HG03095 (cell line): ENCODE data around the gene IL13RA2.

Experiments used
- ATAC-seq: cut with Tn5 transposase; IDR thresholded peaks from one replicate; pipeline ENCODE4 v1.9.1; 2021; ENCODE audit warnings: moderate library complexity; ENCODE audit not compliant: unreplicated experiment

IL13RA2 gene, protein sequence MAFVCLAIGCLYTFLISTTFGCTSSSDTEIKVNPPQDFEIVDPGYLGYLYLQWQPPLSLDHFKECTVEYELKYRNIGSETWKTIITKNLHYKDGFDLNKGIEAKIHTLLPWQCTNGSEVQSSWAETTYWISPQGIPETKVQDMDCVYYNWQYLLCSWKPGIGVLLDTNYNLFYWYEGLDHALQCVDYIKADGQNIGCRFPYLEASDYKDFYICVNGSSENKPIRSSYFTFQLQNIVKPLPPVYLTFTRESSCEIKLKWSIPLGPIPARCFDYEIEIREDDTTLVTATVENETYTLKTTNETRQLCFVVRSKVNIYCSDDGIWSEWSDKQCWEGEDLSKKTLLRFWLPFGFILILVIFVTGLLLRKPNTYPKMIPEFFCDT

DNA sequence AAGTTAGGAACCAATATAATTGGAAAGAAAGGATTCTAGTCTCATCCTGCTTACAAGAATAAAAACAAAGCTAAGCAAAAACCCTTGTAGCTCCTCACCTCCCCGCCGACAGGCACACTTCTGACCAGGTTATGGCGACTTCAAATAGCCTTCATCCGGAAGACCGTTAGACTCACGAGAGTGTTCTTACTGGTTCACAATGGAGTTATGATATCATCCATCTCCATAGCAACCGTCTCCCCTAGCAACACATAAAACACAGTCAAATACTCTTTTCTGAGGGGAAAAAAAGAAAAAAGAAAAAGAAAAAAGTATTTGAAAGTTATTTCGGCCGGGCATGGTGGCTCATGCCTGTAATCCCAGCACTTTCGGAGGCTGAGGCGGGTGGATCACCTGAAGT, at the start of gene IL13RA2:
IL13RA2 (minus strand) TSS at position 162 of the 400 bp plus-strand sequence. CDS start 347 bp downstream, outside the sequence.
- no peak for ATAC-seq

DNA sequence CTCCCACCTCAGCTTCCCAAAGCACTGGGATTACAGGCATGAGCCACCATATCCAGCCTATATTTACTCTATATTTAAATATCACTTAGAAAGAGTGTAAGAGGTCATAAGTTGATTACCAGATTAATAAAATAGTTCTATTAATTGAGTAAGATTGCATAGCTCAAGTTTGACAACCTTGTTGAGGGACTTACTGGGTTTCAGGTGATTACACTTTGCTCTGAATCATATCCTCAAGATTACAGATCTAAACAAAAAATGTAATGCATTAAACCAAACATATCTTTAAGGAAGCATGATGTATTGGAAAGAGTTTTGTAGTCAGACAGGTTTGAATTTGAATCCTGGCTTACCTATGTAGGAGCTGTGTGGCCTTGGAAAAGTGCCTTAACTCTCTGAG, 47.9 kb upstream of the IL13RA2 start:
- no peak for ATAC-seq

DNA sequence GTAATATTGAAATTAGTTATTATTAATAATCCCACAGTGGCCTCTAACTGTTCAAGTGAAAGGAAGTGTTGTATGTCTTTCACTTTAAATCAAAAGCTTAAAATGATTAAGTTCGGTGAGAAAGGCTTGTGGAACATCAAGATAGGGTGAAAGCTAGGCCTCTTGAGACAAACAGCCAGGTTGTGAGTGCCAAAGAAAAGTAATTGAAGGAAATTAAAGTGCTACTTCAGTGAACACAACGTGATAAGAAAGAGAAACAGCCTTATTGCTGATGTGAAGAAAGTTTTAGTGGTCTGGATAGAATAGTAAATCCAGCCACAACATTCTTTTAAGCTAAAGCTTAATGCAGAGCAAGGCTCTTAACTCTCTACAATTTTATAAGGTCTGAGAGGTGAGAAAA, 42.6 kb upstream of the IL13RA2 start:
- ATAC-seq = no peak

DNA sequence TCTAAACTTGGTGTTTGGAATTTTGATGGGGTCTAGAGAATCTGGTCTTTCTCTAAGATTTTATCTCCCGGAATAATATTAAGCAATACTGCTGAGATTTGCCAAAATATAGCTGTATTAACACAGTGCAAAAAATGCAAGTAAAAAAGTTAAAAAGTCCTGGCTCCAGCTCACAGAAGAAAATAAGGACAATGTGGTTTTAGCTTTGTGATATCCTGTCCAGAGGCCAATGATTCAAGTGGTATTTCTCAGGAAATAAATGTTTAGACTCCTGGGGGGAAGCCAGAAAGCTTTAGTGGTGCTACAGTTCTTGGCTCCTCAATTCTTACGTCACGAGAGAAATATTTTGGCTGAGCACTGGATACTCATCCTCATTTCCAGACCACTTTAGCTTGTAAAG, 40.9 kb upstream of the IL13RA2 start:
- no peak for ATAC-seq

DNA sequence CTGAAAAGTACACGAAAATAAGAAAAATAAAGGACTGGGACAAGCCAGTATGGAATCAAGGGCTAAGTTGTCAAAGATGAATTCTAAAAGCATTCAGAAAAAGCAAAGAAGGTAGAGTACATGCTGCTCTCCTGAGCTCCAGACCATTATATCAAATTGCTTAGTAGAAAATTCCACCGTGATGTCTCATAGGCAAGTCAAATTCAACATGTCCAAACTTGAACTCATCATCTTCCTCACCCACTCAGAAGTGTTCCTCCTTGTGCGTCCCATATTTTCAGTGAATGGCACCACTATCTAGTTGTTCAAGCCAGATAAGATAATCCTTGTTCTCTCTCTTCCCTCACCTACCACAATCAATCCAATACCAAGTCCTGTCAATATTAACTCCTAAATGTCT, 37.5 kb upstream of the IL13RA2 start:
- no peak for ATAC-seq

DNA sequence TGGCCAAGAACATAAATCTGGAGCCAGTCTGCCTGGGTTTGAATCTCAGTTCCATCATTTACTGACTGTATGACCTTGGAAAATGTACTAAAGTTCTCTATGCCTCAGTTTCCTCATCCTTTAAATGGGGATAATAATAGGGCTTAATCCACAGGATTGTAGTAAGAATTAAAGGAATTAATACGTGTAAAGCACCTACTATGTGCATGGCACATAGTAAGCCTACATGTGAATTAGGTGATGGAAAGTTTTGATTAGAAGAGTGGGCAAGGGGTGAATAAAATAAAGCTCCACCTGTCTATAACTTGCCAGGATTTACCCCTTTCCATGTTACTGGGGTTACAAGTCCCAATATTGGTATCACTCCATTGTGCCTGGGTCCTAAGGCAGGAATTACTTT, 35.8 kb upstream of the IL13RA2 start:
- ATAC-seq = no peak

DNA sequence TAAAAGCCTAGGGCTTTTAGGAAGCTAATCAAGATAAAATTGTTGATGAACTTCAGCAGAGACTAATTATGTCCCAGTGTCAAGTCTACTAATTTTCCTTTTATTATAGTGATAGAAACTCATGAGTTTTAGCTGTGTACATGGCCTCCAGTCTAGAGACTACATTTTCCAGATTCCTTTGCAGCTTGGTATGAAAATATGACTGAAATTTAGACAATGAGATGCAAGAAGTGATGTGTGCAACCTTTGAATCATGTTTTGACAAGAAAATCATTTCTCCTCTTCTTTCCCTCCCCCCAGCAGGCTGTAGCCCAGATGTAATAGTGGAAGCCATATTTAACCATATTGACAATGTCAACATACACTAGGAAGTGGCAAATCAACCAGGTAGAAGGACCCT, 30.3 kb upstream of the IL13RA2 start:
- no peak for ATAC-seq

DNA sequence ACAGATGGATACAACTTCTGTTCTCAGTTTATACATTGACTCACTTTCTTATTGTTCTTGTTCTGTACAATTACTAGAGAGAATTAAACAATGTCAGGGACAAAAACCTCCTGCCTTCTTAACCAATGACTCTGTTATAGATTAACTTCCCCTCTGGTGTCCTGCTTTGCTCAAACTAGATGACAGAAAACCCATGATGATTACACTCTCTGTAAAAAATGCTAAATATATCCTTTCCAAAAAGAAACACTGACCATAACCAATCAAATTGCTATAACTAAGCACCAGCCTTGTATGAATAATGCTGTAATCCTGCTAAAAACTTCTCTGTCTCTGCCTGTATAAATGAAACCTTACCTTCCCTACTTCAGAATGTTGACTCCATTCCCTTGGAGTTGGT, 29.8 kb upstream of the IL13RA2 start:
- no peak for ATAC-seq

DNA sequence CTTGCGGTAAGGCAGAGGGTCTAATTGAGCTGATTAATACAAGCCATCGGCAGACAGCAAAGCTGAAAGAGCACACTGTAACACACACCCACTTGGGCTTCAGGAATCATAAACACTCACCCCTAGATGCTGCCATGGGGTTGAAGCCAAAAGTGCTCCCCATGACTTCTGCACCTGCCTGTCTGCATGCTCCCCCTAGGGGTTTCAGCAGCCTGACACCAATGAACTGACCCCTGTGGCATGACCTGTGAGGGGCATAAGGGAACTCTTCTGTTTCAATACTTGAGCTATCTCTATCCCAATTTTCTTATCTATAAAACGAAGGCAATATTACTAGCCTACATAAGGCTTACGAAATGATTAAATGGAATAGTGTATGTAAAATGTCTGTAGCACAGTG, 23.0 kb upstream of the IL13RA2 start:
- ATAC-seq = no peak

DNA sequence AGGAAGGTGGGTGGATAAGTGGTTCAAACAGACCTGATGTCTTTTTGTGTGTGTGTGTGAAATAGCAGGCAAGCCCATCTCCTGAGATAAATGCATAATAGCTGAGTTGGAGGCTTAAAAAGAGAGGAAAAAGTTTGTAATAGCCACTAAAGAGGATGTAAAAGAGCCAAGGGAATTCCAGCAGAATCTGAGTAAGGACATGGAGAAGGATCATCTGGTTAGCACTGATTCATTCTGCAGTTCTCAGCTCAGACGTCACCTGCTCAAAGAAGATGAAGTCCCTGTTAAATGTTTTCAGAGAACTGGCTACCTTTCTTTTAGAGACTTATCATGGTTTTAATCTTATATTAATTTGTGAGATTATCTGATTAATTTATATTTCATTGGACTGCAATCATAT, 21.0 kb upstream of the IL13RA2 start:
- no peak for ATAC-seq

DNA sequence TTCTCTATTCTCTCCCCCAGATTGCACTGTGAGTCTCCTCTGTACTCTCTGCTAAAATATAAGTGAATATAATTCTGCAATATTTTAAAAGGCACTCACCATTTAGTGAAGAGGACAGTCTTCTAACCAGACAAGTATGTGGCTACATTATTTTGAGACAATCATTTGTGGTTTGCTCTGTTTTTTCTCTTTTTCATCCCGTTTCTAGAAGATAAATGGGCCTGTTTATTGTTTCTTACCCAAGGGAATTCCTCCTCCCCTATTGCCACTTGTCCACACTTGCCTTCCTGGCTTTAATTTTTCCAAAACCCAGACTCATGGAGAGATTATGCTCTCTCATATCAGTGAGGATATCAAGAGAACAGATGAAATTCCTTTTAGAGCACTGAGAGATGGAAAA, 18.6 kb upstream of the IL13RA2 start:
- ATAC-seq = no peak

DNA sequence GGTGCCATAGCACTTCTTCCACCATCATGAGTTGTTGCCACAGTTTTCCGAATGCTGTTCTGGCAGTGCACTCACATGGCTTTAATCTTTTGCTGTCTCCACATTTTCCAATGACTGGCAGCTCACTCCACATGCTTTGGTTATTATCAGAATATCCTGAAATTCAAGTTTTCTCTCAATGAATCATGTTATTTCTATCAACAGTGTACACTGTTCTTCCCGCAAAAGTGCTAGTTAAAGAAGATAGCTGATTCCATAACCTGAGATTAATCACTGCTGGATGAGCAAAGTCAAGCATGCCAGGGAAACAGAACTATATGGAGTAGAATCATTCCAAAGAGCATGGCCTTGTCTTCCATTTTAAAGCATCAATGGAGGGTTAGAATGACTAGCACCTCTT, 14.6 kb upstream of the IL13RA2 start:
- ATAC-seq = no peak

DNA sequence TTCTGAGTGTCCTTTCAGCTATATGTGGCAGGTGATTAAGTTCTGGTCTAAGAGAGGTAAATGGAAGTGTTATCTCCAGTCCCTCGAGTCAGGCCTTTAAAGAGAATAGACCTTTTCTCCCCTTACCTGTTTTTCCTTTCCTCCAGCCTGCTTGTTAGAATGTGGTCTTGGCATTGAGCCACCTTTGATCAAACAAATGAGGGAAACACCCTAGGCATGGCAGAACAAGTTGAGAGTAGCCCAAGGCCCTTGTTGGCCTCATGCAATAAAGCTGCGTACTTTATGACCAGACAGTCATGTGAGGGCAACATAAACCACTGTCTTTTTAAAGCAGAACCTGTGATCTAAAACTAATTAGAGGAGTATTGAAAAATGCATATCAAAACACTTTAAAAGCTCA, 13.2 kb upstream of the IL13RA2 start:
- no peak for ATAC-seq

DNA sequence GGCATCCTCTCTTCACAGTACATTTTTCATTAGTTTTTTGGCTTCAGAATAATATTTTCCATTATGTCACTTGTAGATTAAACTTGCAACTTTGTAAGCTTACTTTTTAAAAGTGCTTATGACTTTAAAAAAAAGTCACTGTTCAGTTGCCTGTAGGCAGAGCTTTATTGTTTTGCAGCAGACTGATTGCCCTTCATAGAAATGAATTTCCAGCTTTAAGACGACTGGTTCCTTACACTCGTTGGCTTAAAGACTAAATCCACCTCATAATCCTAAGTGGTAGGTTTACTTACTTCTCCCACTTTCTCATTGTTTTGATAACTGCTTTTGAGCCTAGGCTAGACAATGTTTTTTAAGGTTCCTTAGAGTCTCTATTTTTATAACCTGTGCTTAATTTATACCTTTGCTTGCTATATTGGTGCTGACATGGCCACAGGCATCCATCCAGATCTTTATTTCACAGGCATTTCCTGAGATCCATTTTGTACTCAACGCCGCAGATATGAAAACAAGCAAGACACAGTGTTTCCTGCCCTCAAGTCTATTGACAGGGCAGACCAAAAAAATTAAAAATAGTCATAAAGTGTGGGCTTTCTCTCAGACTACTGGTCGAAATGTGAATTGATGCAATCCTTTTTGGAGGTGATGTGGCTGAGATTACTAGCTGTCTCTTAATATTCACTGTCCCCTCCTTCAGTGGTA, 12.6 kb upstream of the IL13RA2 start:
- ATAC-seq = no peak

DNA sequence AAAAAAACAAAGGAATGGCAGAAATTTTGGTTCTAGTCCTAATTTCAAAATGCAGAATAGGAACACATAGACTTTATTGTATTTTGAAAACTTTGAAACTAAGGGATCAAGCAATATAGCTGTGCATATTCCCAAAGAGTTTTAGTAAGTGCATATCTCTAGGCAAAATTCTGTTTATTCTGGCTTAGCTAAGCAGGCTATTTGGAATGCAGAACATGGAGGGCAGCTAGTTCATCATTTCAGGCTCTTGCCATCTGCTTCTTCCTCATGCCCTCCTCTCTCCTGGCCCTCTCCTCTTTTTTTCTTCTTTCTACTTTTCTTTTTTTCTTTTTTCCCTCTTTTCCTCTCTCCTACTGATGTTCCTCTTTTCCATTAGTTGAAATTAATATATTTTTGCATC, 12.0 kb upstream of the IL13RA2 start:
- no peak for ATAC-seq

DNA sequence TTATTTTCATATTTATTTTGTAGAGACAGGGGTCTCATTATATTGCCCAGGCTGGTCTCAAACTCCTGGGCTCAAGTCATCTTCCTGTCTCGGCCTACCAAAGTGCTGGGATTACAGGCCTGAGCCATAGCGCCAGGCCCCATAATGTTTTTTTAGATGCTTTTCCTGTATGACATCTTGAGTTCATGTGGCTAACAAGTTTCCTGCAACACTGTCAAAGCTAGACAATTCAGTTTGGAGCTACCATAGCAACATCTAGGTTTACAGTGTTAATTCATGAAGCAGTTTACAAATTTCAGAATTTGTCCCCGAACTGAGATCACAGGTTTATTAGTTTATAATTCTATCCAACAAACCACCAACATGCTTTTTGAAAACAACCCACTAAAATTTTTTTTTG, 6.4 kb upstream of the IL13RA2 start:
- no peak for ATAC-seq

DNA sequence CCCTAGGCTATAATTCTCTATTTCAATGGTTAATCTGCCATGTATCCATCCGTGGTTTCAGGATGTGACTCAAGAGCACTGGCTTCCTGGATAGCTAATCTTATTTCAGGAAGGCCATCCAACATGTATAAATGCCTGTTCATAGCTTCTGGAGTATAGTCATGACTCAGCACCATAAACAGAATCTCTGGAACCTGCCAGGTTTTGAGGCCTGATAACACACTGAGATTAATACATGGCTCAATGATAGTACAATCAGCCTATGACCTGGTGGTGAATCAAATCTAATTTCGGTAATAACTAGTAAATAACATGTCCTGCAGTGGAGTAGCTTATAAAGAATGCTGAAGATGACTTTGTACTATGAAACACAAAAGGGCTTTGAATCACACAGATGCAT, 5.7 kb upstream of the IL13RA2 start:
- no peak for ATAC-seq

DNA sequence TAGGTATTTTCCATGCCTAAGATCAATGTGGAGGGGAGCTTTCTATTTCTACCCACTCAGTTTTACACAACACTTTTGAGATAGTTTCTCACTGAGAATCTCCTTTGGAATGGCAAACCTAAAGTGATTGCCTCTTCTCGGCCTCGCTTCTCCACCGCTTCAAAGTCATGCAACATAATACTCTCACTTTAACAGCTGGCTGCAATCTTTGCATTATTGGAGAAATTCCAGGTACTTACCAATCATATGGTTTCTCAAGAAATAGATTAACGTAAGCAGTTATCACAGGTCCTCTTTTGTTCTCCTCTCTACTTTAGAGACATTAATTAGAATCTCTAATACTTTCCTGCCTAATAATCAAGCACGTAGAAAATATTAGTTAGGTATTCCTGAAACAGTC, 3.7 kb upstream of the IL13RA2 start:
- no peak for ATAC-seq

DNA sequence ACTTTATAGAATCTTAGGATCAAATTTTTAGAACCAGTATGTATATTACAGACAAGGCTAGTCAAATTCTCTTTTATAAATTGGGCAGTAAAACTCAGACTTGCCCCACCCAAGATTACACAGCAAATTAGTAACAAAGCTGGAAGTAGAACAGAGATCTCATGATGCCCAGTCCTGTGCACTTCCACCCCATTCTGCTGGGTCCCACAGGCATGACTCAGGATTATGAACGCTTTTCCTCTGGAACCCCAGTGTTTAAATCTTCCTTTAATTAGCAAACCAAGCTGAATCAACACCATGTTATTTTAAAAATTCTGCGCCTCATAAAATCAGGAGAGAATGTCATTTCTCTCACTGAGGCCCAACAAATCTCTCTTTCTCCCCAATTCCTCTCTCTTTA, 1.5 kb upstream of the IL13RA2 start:
- no peak for ATAC-seq

DNA sequence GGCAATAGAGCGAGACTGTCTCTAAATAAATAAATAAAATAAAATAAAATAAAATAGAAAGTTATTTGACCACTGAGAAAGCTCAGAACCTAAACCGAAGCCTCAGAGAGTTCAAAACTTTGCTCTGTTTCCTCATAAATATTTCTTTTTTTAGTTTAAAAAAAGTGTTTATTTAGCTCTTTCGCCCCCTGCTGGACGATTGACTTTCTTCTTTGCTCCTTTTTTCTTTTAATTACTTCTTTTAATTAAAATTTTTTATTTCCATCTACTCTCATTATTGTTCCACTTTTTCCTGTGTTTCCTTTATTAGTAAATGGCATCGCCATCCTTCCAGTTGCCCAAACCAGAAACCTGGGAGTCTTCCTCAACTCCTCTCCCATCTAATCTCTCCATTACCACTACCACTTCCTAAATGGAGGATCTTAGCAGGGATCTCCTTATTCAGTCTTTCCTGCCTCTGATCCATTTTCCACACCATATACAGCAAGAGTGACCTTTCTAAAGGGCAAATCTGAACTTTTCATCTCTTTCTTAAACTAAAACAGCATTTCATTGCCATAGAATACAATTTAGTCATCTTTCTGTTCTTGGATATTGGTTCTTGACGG, 728 bp upstream of the IL13RA2 start:
- ATAC-seq = no peak

DNA sequence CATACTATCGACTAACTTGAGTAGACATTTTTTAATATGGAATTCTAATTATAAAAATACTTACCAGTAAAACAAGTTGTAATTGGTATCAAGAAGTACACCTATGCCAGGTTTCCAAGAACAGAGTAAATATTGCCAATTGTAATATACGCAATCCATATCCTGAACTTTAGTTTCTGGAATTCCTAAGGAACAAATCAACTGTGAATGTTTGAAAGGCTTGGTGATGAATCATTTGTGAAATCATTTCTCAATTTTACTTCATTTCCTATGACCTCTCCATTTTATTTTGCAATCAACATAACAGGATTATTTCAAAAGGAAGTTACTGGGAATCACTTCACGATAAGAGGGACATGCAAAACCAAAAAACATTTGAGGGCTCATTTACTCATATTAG, 3.7 kb downstream of the IL13RA2 start:
- no peak for ATAC-seq

DNA sequence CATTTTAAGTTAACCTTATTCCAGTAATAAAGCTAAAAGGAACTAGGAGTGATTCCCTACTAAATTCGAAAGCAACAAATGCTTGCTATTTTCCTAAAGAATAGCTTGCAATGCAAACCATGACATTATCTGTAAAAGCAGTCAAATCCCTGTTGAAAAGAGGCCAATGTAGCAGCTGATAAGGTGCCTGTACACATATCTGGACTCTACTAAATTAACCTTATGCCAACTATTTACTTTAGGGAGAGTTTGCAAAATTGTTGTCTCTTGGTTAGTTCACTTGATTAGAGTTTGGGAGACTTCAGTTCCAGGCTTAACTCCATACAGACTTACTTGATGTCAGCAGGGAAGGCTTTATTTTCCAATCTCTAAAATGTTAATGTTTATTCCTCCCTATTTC, 6.0 kb downstream of the IL13RA2 start:
- no peak for ATAC-seq
